Liver (tissue), 9 donors: Measurements from ENCODE around the gene CAPZB. TPM values are rescaled to one million over a fixed set of nuclear protein-coding genes. Genes with fewer than 3 reads are reported as not detected.

Source experiments
- DNase-seq: peaks from one replicate; pipeline ENCODE4 v3.0.0-alpha.2; 2017; ENCODE audit warnings: low spot score
- H3K27ac ChIP-seq, 2 donors: one replicate each; pipeline ENCODE4 v1.7.0; 2013; ENCODE audit warnings: inconsistent platforms in 2 of 2, low read length in 2 of 2, control low read depth in 1 of 2, low read depth in 1 of 2, mild to moderate bottlenecking in 1 of 2
- H3K27me3 ChIP-seq, 4 donors: one replicate each; pipeline versions ENCODE4 v1.6.1 to v1.7.0; 2013; ENCODE audit warnings: low read length in 3 of 4, inconsistent platforms in 1 of 4, mild to moderate bottlenecking in 1 of 4, moderate library complexity in 1 of 4; ENCODE audit not compliant: control insufficient read depth in 4 of 4, insufficient read depth in 4 of 4
- H3K36me3 ChIP-seq, 4 donors: one replicate each; pipeline versions ENCODE4 v1.6.1 to v1.7.0; 2013; ENCODE audit warnings: low read length in 3 of 4, mild to moderate bottlenecking in 3 of 4, low read depth in 1 of 4, moderate library complexity in 1 of 4; ENCODE audit not compliant: control insufficient read depth in 4 of 4, insufficient read depth in 3 of 4
- H3K4me1 ChIP-seq, 4 donors: one replicate each; pipeline versions ENCODE4 v1.6.1 to v1.7.0; 2013; ENCODE audit warnings: low read length in 3 of 4, mild to moderate bottlenecking in 3 of 4, moderate library complexity in 1 of 4; ENCODE audit not compliant: control insufficient read depth in 4 of 4, insufficient read depth in 4 of 4
- H3K4me3 ChIP-seq, 3 donors: one replicate each; pipeline versions ENCODE4 v1.6.1 to v1.7.0; 2013; ENCODE audit warnings: low read length in 3 of 3, control low read depth in 1 of 3, low read depth in 1 of 3, mild to moderate bottlenecking in 1 of 3
- H3K9ac ChIP-seq, 2 donors: one replicate each; pipeline ENCODE4 v1.7.0; 2013; ENCODE audit warnings: low read length in 2 of 2, mild to moderate bottlenecking in 2 of 2, moderate library complexity in 2 of 2, control low read depth in 1 of 2, low read depth in 1 of 2
- H3K9me3 ChIP-seq, 4 donors: one replicate each; pipeline versions ENCODE4 v1.6.1 to v1.7.0; 2013; ENCODE audit warnings: low read length in 3 of 4; ENCODE audit not compliant: control insufficient read depth in 4 of 4
- FOXA1 ChIP-seq: IDR thresholded peaks from 2 replicates; pipeline ENCODE4 v1.6.1; 2016; ENCODE audit warnings: antibody characterized with exemption
- HNF4A ChIP-seq, 2 donors: conservative IDR thresholded peaks; 2 replicates each; pipeline ENCODE4 v1.6.1; 2016; ENCODE audit warnings: antibody characterized with exemption in 2 of 2, mild to moderate bottlenecking in 2 of 2
- JUND ChIP-seq, 2 donors: IDR thresholded peaks; 2 replicates each; pipeline ENCODE4 v1.6.1; 2016; ENCODE audit warnings: antibody characterized with exemption in 2 of 2
- NR2F2 ChIP-seq: IDR thresholded peaks from 2 replicates; pipeline ENCODE4 v1.6.1; 2016; ENCODE audit warnings: antibody characterized with exemption
- SP1 ChIP-seq: IDR thresholded peaks from 2 replicates; pipeline ENCODE4 v1.6.1; 2018; ENCODE audit warnings: antibody characterized with exemption, mild to moderate bottlenecking
- TAF1 ChIP-seq: conservative IDR thresholded peaks from 2 replicates; pipeline ENCODE4 v1.6.1; 2016; ENCODE audit warnings: antibody characterized with exemption, mild to moderate bottlenecking
- WGBS: extraction: QIAGEN DNeasy Blood & Tissue Kit; methylation state at CpG from one replicate; pipeline ENCODE4 v1.1.7; 2013; 5-methylcytosine and 5-hydroxymethylcytosine counted together
- polyA plus RNA-seq, 2 donors: library from polyadenylated mRNA; stranded (reverse) in 1 of 2; unstranded in 1 of 2; fragments of 200-250 nt in 1 of 2; fragments of >200 nt in 1 of 2; fragmentation: Nextera tagmentation in 1 of 2; extraction: Ambion mirVana in 1 of 2; gene quantifications; one replicate each; pipeline versions ENCODE4 v1.2.1 to v1.2.3, GENCODE V29; 2013 to 2015
- total RNA-seq, 2 donors: library from RNA; depleted of rRNA; stranded (reverse); fragments of >200 nt; gene quantifications; one replicate each; pipeline ENCODE4 v1.2.3, GENCODE V29; 2014
- TF ChIP-seq, protein P1 (sequence below): IDR thresholded peaks from 2 replicates; pipeline ENCODE4 v1.6.1; 2016; ENCODE audit warnings: antibody characterized with exemption, mild to moderate bottlenecking
- TF ChIP-seq, protein P2 (sequence below): IDR thresholded peaks from 2 replicates; pipeline ENCODE4 v1.6.1; 2016; ENCODE audit warnings: antibody characterized with exemption
- TF ChIP-seq, protein P3 (sequence below): fragments of 150-350 bp; IDR thresholded peaks from 2 replicates; pipeline ENCODE4 v1.5.1; 2017; ENCODE audit warnings: improper control_type of control experiment, low read depth, low read length; ENCODE audit not compliant: missing input control
- TF ChIP-seq, protein P4 (sequence below): IDR thresholded peaks from 2 replicates; pipeline ENCODE4 v1.6.1; 2016; ENCODE audit warnings: antibody characterized with exemption
- donor health status: healthy.
- donor health status: healthy.
- donor health status: healthy.
- donor health status: healthy.
- donor health status: healthy.

CAPZB gene
- total and polyA plus RNA-seq, 4 donors, result 38.3 to 98.9 (median 51.1) TPM

DNA sequence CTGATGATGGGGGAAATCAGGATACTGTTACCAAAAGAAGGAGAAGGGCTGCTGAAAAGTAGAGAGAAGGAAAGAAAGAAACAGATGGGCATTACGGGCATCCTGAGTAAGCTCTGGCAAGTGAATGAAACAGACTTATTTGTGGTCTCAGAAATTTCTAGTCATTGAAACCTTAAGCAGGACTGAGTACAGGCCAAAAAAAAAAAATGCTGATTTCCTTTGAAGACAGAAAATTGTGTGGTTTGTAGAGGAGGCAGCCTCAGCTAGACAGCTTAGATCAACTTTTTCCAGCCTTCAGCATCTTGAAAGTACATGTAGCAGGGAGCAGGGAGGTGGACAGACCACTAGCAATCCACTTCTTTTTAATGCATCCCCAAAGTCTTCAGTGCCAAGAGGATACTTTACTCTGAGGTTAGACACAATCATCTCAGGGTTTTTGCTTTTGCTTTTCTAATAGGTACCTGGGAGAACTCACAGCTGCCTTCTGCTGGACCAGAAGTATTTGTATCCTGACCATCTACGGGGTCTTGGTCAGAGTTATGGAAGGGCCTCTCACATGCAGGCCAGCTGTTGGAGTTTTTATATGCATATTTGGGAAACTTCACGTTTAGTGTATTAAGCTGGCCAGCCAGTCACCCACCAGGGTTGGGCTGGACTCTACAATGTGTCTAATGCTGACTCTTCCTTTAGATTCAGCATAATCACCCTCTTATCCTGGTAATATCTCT is 10.6 kb upstream of the CAPZB start (continued):
- TF ChIP-seq, protein P1, sequence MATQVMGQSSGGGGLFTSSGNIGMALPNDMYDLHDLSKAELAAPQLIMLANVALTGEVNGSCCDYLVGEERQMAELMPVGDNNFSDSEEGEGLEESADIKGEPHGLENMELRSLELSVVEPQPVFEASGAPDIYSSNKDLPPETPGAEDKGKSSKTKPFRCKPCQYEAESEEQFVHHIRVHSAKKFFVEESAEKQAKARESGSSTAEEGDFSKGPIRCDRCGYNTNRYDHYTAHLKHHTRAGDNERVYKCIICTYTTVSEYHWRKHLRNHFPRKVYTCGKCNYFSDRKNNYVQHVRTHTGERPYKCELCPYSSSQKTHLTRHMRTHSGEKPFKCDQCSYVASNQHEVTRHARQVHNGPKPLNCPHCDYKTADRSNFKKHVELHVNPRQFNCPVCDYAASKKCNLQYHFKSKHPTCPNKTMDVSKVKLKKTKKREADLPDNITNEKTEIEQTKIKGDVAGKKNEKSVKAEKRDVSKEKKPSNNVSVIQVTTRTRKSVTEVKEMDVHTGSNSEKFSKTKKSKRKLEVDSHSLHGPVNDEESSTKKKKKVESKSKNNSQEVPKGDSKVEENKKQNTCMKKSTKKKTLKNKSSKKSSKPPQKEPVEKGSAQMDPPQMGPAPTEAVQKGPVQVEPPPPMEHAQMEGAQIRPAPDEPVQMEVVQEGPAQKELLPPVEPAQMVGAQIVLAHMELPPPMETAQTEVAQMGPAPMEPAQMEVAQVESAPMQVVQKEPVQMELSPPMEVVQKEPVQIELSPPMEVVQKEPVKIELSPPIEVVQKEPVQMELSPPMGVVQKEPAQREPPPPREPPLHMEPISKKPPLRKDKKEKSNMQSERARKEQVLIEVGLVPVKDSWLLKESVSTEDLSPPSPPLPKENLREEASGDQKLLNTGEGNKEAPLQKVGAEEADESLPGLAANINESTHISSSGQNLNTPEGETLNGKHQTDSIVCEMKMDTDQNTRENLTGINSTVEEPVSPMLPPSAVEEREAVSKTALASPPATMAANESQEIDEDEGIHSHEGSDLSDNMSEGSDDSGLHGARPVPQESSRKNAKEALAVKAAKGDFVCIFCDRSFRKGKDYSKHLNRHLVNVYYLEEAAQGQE, result no peak
- no peak for TF ChIP-seq TAF1
- no peak for TF ChIP-seq JUND (IDR thresholded peaks at IDR 0.05)
- TF ChIP-seq NR2F2, result no peak
- no peak for TF ChIP-seq HNF4A (conservative IDR thresholded peaks at IDR 0.05)
- TF ChIP-seq FOXA1, result no peak
- TF ChIP-seq SP1, result no peak
- TF ChIP-seq, protein P2, sequence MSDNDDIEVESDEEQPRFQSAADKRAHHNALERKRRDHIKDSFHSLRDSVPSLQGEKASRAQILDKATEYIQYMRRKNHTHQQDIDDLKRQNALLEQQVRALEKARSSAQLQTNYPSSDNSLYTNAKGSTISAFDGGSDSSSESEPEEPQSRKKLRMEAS, result no peak

DNA sequence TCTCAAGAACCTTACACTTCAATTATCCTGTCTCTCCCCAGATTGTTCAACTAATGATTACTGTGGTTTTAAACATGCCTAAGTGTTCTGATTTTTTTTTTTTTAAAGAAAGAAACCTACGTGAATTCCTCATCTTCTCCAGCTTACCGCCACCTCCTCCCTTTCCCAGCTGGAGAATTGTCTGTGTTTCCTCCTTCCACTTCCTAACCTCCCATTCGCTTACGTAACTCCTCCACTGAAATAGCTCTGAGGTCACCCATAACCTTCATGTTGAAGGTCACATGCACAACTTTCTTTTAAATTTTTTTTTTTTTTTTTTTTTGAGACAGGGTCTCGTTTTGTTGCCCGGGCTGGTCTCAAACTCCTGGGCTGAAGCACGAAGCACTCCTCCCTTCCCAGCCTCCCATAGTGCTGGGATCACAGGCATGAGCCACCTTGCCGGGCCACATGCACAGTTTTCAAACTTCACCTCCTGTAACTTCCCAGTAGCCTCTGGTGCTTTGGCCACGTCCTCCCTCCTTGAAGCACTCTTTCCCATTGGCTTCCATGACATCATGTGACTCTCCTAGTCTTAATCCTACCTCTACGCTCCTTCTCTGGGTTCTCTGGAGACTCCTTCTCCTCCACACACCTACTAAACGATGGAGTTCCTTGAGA is 9.8 kb upstream of the CAPZB start:
- 76% methylated on average over 11 of the region's 11 CpGs for WGBS
- no peak for DNase-seq
- H3K27ac ChIP-seq, result peak overlapping the region in 1 of 2 donors; percentile 31

More for the DNA sequence above, 9.8 kb upstream of the CAPZB start:
- TF ChIP-seq, protein P3, sequence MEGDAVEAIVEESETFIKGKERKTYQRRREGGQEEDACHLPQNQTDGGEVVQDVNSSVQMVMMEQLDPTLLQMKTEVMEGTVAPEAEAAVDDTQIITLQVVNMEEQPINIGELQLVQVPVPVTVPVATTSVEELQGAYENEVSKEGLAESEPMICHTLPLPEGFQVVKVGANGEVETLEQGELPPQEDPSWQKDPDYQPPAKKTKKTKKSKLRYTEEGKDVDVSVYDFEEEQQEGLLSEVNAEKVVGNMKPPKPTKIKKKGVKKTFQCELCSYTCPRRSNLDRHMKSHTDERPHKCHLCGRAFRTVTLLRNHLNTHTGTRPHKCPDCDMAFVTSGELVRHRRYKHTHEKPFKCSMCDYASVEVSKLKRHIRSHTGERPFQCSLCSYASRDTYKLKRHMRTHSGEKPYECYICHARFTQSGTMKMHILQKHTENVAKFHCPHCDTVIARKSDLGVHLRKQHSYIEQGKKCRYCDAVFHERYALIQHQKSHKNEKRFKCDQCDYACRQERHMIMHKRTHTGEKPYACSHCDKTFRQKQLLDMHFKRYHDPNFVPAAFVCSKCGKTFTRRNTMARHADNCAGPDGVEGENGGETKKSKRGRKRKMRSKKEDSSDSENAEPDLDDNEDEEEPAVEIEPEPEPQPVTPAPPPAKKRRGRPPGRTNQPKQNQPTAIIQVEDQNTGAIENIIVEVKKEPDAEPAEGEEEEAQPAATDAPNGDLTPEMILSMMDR, result no peak
- no peak for TF ChIP-seq JUND (IDR thresholded peaks at IDR 0.05)
- TF ChIP-seq, protein P4, sequence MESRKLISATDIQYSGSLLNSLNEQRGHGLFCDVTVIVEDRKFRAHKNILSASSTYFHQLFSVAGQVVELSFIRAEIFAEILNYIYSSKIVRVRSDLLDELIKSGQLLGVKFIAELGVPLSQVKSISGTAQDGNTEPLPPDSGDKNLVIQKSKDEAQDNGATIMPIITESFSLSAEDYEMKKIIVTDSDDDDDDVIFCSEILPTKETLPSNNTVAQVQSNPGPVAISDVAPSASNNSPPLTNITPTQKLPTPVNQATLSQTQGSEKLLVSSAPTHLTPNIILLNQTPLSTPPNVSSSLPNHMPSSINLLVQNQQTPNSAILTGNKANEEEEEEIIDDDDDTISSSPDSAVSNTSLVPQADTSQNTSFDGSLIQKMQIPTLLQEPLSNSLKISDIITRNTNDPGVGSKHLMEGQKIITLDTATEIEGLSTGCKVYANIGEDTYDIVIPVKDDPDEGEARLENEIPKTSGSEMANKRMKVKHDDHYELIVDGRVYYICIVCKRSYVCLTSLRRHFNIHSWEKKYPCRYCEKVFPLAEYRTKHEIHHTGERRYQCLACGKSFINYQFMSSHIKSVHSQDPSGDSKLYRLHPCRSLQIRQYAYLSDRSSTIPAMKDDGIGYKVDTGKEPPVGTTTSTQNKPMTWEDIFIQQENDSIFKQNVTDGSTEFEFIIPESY, result no peak
- Histone ChIP-seq H3K9me3 (no peaks in the 10 kb centered on the region), H3K36me3 (no peaks in the 10 kb centered on the region), H3K4me3 (no peak overlapping the region), H3K27me3 (no peaks in the 10 kb centered on the region), H3K4me1 (no peaks in the 10 kb centered on the region), H3K9ac (no peak overlapping the region)
